Mucosa of rectum (tissue), 2 donors: ENCODE measurements around the gene PLET1.
"Not testable (repeated sequence)": the region's sequence is repeated elsewhere in the genome, so short reads cannot be mapped to it uniquely, and the experiment has no call there.

Source experiments
- H3K27ac ChIP-seq, 2 donors: one replicate each; pipeline ENCODE4 v1.7.0; 2013; ENCODE audit warnings: inconsistent platforms in 2 of 2, low read depth in 2 of 2, low read length in 2 of 2
- H3K27me3 ChIP-seq, 2 donors: one replicate each; pipeline ENCODE4 v1.7.0; 2013; ENCODE audit warnings: low read length in 2 of 2; ENCODE audit not compliant: control insufficient read depth in 2 of 2, insufficient read depth in 2 of 2
- H3K36me3 ChIP-seq, 2 donors: one replicate each; pipeline ENCODE4 v1.7.0; 2013; ENCODE audit warnings: low read length in 2 of 2; ENCODE audit not compliant: control insufficient read depth in 2 of 2, insufficient read depth in 2 of 2
- H3K4me1 ChIP-seq, 2 donors: one replicate each; pipeline ENCODE4 v1.7.0; 2013; ENCODE audit warnings: low read length in 2 of 2, mild to moderate bottlenecking in 1 of 2; ENCODE audit not compliant: control insufficient read depth in 2 of 2, insufficient read depth in 2 of 2
- H3K4me3 ChIP-seq, 2 donors: one replicate each; pipeline ENCODE4 v1.7.0; 2013; ENCODE audit warnings: low read length in 2 of 2
- H3K9ac ChIP-seq, 2 donors: one replicate each; pipeline ENCODE4 v1.7.0; 2013; ENCODE audit warnings: low read length in 2 of 2, low read depth in 1 of 2, mild to moderate bottlenecking in 1 of 2
- H3K9me3 ChIP-seq, 2 donors: one replicate each; pipeline ENCODE4 v1.7.0; 2013; ENCODE audit warnings: low read length in 2 of 2; ENCODE audit not compliant: control insufficient read depth in 2 of 2
- donor health status: healthy.
- donor health status: Normal muscosa, but diverticular disease.

The PLET1 gene

DNA sequence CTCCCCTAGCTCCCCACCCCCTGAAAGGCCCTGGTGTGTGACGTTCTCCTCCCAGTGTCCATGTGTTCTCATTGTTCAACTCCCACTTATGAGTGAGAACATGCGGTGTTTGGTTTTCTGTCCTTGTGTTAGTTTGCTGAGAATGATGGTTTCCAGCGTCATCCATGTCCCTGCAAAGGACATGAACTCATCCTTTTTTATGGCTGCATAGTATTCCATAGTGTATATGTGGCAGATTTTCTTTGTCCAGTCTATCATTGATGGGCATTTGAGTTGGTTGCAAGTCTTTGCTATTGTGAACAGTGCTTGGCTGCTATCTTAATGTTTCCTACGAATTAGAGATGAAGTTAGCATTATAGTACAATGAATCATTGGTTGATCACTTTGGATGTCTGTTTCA lies 61.6 kb downstream of the PLET1 start:
- not testable (repeated sequence) for H3K4me3 ChIP-seq, H3K4me1 ChIP-seq, H3K9me3 ChIP-seq, H3K27me3 ChIP-seq, H3K9ac ChIP-seq, H3K36me3 ChIP-seq, H3K27ac ChIP-seq
